CMK (cell line): ENCODE results near the gene AFF4.

Experiments
- DNase-seq: peaks from one replicate; pipeline ENCODE4 v3.0.0-alpha.2; 2010; ENCODE audit warnings: low read depth

The AFF4 gene

DNA sequence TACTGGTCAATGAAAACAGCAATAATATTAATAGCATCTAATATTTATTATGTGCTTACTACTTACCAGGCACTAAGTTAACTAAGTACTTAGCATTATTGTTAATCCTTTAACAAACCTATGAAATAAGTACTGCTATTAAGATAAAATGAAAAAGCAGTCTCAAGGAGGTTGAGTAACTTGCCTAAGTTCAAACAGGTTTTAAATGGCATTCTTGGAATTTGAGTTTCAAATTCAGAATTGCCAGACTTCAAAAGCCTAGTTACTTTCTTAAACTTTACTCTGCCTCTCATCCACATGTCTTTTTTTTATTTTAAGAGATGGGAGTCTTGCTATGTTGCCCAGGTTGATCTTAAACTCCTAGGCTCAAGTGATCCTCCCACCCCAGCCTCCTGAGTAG is 73.9 kb downstream of the AFF4 start:
- no peak for DNase-seq

DNA sequence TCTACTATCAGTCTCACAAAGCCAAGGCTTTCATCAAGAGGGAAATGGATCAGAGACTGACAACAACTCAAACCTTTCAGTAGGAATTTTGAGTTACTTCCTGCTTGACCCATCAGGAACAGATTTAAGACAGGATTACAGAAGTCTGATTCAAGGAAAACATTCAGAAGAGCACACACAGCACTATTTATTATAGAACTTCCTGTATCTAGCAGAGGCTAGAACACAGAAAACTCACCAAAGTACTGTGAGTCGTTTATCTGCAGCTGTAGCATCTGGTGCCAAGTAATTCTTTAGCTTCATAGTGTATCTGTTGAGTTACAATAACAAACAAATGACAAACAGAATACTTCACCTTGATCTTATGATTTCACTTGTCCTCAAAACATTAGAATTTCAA is 76.2 kb downstream of the AFF4 start:
- DNase-seq: no peak

DNA sequence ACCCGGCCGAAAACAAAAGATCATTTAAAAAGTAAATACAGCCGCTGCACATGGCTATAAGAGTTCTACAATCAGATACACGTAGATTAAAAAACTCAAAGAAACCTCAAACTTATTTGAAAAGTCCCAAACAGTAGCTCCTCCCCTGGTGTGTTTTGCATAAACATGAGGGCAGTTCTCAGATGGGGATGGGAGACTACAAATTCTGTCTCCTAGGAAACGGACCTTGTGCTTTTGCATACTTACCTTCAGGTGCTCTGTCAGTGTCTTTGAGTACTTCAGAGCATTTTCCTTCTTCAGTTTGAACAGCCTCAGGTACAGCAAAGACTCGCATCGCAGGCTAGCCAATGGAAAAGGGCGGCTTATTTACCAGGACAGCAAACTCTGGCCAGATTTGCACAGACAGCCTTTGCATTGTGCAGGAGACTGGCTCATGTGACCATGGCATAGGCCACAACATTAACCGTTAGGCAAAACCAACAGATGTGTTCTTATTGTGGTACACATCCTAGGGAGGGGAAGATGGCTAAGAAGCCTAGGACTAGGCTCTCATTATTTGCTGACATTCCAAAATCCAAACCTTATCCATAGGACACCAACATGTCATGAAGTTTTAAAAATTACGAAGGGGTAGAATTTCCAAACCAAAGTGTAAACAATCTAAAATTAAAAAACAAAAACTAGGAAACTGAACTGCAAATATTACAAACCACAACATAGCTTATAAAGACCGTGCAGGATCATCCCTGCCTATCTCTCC is 77.2 kb downstream of the AFF4 start:
- no peak for DNase-seq

DNA sequence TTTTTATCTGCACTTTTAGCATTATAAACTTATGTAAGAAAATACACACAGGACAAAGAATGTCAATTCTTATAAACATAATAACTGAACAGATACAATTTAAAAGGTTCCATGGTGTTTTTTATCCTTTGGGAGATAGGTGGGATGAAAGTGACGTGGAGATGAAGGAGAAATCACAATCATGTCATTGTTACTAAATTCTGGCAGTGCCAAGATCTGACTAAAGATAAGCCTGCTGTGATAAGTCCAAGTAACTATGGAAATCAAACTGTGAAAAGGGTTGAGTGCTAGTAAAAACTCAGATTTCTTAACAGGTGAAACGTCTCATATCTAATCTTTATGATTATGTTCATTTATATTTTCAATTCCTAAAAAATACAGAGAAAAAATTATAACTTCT is 78.9 kb downstream of the AFF4 start:
- DNase-seq: no peak

DNA sequence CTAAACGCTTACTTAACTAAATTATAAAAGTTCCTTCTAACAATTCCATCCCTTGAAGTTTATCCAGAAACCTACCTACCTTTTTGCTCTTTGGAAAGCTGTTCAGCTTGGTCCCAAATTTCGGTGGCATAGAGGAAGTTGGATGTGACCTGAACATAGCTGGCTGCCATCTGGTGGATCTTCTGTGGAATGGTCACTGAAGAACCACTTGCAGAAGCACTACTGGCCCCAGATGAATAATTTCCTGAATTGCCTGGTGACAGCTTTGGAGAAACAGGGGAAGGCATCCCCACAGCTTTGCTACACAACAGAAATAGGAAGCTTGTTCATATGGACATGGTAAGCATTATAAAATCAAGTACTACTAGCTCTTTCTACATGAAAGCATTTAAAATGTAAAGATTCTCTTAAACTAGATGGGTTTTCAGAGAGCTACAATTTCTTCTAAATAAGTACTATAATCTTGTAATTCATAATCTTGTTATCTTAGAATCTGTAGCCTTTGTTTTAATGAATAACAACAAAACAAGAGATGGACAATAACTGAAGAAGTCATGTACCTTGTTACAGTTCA is 80.1 kb downstream of the AFF4 start:
- peak; percentile 18 for DNase-seq

DNA sequence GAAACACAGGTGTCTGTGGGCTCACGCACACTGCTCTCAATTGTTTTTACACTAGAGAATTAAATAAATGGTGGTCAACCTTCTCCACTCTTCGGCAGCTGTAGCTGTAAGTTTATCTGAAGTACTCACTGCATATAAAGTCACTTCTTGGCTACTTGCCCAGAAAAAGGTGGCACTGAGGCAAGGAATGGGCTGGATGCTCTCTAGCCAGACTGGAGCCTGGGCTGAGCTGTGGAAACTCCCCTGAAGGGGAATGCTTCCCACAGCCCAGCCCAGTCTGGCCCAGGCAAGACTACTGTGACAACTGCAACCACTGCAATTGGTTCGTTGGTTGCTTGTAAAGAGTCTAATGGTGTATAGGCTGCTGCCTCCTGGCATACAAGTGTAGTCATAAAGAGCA is 85.5 kb downstream of the AFF4 start:
- DNase-seq: no peak

DNA sequence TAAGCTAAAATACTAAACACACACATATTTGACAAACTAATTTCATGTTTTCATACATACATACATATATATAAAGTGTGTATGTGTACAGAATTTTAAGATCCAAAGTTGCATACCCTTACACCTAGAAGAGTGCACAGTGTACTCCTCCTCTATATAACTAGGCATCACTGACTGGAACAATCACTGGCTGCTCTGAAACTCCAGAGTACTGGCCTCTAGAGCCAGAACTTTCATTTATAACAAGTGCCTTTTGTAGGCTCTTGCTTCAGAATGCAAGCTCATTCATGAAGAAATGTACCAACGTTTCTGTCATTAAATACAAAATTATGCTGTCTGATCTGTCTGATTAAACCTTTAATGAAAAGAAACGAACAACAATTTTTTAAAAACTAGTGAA is 86.0 kb downstream of the AFF4 start:
- DNase-seq: no peak

DNA sequence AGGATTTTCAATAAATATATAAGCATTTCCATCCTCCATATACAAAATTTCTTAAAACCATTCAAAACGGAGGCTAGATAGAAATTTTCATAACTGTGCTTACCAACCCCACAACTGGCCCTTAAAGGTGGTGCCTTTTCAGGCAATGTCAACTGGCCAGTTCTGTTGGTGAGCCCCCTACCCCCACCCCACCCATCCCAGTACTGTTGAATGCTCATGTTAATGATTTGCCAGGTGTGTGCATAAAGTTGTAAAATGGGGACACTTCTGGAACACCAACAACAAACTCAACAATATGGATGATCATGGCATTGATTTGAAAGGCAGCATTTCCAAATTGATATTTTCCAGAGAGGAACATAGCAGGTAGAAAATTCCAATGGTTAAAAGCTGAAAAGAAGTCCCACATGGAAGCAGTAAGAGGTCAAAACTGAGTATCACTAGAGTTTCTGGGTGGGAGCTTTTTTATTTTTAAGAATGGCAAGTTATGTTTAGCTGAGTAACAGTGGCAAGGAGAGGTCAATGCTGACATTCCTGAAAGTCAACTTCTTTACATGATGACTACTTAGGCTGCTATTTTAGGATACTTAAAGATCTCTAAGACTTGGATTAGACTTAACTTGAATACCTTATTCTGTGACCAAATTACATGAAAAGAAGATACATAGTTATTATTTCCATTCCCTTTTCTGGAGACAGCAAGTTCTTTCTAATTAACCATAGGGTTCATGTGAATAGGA is 87.2 kb downstream of the AFF4 start:
- DNase-seq: no peak

DNA sequence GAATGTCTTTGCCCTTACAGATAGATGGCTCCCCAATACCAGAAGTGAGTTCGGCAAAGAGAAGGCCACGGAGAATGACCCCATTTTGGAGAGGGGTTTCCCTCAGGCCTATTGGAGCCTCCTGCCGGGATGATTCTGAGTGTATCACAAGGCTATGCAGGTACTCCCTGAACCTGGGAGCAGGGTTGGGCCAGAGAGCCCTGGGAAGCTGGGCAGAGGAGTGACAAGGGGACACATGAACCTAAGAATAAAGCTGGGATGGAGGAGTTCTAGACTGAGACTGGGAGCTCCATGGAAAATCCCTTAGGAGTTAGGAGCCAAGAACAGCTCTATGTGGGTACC is 89.5 kb downstream of the AFF4 start:
- no peak for DNase-seq

DNA sequence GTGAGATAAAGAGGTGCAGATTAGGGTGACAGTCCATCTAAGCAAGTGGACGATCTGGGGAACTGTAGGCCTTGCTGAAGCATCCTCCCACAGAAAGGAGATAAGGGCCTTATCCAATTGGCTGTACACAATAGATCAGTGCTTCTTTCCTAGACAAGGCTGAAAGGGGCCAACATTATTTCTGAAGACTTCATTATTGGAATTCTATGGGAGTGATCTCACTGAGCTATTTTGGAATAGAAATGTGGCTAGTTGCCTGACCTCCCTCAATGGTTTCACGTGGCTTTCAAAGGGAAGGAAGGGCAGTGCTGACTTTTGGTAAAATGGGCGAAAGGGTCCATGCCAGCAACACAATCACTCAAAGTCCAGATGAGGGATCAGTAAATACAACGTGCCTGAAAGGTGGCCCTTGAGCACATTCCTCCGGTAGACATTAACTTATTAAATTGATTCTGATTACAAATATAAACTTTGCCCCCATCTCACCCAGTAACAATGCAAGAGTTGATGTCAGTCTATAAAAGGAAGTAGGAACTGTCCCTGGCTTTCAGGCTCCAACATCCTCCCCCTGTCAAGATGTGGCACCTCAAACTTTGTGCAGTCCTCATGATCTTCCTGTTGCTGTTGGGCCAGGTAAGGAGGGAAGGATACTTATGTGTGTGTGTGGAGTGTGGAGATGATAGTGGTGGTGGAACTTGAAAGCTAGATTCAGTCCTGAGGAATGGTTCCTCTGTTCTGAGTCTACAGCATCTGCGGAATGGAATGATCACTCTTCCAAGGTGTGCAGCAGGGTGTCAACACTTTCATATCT is 90.1 kb downstream of the AFF4 start, which contains the start of gene LEAP2:
Gene LEAP2, plus strand, starts transcription at position 550 of the 811 bp plus-strand sequence. Its CDS starts 27 bp downstream, at position 577.
- DNase-seq: no peak

DNA sequence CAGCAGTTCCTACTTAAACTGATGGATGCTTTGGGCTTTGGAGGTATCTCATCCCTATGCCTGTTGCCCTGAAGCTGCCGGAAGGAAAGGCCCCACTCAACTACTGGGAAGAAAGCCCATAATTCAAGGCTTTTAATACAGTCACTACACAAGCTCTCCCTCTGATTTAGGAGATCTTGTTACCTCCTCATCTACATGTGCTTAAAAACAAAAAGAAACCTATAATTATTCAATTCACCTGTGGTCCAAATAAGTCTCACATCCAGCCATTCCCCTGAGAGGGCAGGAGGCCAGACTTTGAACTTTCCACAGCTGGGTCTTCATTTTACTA is 90.7 kb downstream of the AFF4 start:
- no peak for DNase-seq

DNA sequence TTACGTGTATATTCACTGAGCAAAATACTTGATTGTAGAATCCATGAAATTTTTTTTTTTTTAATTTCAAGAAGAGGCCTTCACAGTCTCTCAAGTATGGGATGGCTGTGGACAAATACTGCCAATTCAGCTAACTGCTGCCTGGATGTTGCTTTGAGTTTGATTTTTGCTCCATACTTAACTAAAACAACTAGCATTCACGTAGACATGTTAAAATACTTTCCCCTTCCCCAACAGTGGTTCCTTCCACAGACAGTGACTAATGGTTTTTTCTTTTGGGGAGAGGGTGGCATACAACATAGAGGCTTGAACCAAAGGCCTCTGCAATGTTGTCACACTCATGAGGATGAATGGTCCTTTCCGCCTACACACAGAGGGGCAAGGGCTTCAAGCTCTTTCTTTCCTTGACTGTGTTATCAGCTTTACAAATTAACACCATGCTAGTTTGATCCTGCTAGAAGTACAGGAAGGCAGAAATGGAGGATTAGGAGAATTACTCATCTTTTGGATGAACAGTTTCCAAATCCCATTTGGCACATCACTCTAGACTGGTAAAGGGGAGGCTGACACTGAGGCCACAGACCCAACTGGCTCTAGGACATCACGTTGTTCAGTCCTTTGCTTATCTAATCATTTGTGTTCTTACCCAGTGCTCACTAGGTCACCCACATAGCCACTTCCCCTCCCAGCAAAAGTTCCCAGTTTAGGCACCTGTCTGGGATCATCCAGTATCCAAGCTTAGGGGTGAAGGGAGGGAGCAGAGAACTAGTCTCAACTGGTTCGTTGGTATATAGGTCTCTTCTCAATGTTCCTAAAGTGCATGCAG is 91.8 kb downstream of the AFF4 start:
- no peak for DNase-seq

DNA sequence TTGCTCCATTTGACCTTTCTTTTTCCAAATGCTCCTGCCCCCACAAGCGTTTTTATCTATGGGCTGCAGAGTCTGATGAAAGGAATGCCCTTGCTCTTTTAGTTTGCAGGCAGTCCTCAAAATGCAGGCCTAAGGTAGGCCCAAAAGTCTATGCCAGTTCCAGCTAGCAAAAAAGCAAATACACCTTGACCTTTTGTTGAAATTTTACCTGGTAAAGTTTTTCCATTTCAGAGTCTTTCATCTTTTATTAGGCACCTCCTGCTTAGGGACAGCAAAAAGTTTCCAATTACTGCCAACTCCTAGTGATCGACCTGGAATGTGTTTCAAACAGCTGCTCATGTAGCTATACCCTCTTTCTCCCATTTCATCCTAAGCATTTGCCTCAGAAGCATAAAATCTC is 92.6 kb downstream of the AFF4 start:
- no peak for DNase-seq

DNA sequence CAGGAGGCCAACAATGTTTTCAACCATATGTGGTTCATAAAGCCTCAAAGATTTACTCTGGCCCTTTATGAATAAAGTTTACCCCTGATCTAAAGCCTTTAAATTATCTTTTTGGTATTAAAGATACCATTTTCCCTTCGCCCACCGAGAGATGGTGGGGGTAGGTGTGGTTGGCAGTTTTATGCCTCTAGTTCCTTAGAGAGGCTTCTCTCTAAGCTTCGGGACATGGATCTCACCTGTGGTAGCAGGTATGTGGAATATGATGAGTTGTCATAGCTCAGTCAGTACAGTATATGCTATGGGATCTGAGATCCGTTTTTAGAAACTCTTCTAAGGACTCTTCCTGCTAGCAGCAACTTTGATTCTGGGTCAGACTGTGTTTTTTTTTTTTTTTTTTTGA is 94.7 kb downstream of the AFF4 start:
- DNase-seq: no peak

DNA sequence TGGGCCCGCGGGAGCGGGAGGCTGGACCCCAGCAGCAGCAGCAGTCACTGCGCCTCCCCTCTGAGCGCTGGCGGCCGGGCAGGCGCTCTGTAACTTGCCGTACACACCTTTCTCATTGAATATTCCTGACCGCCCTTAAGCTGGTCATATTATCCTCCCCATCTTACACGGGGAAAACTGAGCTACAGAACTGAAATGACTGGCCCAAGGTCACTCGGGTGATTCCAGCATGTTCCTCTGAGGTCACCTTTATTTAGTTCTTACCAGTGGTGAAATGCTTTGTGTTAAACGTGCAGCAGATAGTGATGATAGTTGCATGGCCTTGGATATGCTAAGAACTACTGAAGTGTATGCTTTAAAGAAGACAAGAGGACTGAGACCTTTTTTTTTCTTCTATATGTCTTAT is 96.4 kb downstream of the AFF4 start:
- DNase-seq: no peak

DNA sequence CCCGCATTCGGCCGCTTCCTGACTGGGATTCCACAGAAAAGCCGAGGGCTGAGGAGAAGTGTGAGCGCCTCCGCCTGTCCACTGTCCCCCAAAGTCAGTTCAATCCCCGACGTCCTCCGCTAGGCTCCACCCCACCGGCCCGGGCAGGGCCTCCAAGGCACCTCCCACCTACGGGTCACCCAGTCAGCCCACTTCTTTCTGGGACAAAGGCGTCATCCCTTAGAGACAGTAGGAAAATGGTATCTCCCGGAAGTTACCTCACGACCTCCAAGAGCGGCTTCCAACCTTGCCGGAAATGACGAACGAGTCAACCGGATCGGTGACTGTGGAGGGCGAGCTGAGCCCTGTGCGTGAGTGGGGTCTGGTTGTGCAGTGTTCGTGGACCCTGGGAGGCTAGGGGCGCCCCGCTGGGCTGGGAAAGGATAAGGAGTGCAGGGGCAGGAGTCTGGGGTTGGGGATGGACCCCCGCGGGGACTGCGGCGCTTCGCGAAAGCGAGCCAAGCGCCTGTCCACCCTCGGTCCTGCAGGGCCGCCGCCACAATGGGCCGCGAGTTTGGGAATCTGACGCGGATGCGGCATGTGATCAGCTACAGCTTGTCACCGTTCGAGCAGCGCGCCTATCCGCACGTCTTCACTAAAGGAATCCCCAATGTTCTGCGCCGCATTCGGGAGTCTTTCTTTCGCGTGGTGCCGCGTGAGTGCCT is 96.9 kb downstream of the AFF4 start, which contains the start of the genes GDF9 and UQCRQ:
Gene GDF9, minus strand, starts transcription at position 128 of the 704 bp plus-strand sequence. CDS start 1,936 bp downstream, outside the sequence.
Gene UQCRQ, plus strand, starts transcription at position 301 of the 704 bp plus-strand sequence. Its CDS starts 240 bp downstream, at position 541.
- peak; percentile 93 for DNase-seq

DNA sequence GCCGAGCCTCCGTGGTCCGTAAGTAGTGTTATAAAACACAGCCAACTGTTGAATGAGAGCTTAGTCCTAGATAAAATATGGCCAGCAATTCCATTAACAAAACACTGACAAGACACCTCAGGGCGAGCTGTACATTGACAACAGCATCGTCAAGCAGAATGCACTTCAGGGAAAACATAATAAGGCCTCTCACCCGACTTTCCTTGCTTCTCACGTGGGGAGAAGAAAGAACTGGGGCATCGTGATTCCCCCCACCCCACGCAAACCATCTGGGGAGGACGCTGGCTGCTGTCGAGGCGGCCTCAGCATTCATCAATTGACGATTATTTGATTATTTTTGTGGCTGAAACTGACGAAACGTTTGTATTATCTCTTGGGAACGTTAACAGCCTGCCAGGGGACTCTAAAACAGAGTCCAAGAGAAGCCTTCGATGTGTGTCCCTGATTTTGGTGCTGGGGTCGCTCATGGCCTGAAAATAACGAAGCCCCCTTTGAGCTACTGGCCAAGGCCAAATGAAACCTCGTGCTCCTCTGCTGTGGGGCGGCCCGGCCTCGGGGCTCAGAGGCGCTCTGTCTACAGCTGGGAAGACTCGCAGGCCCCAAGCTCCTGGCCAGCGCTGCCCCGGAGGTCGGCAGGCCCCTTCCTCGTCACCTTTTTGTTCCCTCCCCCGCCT is 97.6 kb downstream of the AFF4 start:
- DNase-seq: no peak

DNA sequence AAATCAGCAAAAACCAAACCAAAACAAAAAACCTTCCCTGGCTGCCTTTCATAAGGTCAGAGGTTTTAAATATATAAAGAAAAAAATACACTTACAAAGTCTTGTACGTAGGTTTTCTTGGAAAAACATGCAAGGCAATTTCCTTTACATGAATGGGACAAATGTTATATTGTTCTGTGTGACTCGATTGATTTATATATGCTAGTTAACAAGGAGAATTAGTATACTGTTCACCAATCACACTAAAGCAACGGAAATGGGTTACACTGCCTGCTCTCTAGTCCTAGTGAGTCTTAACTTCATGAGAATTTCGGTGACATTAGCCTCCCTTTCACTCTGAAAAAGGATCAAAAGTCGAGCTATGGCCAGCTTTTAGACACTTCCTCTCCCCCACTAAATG is 102.7 kb downstream of the AFF4 start:
- DNase-seq: no peak

DNA sequence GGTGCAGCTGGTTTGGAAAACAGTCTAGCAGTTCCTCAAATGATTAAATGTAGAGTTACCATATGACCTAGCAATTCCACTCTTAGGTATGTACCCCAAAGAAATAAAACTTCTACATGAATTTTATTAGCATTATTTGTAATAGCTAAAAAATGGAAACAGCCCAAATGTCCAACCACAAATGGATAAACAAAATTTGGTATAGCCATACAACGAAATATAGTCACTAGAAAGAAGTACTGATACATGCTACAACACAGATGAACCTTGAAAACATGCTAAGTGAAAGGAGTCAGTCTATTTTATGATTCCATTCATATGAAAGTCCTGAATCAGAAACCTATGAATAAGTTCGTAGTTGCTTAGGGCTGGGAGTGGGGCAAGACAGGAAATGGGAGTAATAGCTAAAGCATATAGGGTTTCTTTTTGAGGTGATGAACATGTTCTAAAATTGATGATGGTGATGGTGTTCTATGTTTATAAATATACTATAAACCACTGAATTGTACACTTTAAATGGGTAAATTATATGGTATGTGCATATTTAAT is 103.5 kb downstream of the AFF4 start:
- no peak for DNase-seq

DNA sequence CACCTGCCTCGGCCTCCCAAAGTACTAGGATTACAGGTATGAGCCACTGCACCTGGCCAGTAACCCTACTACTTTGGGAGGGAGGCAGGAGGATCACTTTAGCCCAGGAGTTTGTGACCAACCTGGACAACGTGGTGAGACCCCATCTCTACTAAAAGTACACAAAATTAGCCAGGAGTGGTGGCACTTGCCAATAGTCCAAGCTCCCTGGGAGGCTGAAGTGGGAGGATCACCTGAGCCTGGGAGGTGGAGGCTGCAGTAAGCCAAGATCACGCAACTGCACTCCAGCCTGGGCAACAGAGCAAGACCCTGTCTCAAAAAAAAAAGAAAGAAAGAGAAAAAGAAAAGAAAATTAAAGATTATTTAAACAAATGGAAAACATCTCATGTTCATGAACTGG is 107.4 kb downstream of the AFF4 start:
- DNase-seq: no peak
